ENCODE measurements around the gene BET1L.

The BET1L gene

GRCh38 chr11:236774-237767, 29.9 kb upstream of the BET1L start, which contains the start of gene PSMD13:
PSMD13 (plus strand) TSS chr11:236976; CDS start chr11:237050, 74 bp downstream.
- H3K4me3 ChIP-seq (ENCODE audit: low read depth, low read length): peak within 1 kb of the TSS; percentile 85
- TF ChIP-seq, protein P1, sequence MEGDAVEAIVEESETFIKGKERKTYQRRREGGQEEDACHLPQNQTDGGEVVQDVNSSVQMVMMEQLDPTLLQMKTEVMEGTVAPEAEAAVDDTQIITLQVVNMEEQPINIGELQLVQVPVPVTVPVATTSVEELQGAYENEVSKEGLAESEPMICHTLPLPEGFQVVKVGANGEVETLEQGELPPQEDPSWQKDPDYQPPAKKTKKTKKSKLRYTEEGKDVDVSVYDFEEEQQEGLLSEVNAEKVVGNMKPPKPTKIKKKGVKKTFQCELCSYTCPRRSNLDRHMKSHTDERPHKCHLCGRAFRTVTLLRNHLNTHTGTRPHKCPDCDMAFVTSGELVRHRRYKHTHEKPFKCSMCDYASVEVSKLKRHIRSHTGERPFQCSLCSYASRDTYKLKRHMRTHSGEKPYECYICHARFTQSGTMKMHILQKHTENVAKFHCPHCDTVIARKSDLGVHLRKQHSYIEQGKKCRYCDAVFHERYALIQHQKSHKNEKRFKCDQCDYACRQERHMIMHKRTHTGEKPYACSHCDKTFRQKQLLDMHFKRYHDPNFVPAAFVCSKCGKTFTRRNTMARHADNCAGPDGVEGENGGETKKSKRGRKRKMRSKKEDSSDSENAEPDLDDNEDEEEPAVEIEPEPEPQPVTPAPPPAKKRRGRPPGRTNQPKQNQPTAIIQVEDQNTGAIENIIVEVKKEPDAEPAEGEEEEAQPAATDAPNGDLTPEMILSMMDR (IDR thresholded peaks at IDR 0.05; ENCODE audit: borderline replicate concordance, insufficient read depth, low read depth, low read length): no peak

GRCh38 chr11:235997-236773, 29.0 kb upstream of the BET1L start, which contains the start of gene SIRT3:
SIRT3 (minus strand) TSS chr11:236342; CDS start chr11:236328, 14 bp downstream.
- TF ChIP-seq, protein P1 (IDR thresholded peaks at IDR 0.05; ENCODE audit: borderline replicate concordance, insufficient read depth, low read depth, low read length): no peak

DNA sequence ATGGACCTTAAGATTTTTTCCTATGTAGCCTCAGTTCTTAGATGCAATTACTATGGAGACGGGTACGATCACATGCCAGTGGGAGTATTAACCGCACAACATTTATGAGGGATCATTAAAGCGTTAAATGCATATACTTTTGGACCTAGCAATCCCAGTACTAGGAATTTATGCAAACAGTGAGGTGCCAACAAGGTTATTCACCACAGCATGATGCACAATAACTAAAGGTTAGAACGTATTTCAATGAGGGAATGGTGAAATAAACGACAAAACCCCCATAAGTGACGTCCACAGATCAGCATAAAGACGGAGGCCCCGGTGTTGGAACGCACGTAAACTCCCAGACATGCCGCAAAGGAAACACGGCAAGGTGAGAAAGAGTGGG, 28.4 kb upstream of the BET1L start:
- TF ChIP-seq, protein P1 (IDR thresholded peaks at IDR 0.05; ENCODE audit: borderline replicate concordance, insufficient read depth, low read depth, low read length): no peak
- H3K4me3 ChIP-seq (ENCODE audit: low read depth, low read length): peak overlapping the region; percentile 85

More at GRCh38 chr11:235997-236773, 29.0 kb upstream of the BET1L start, which contains the start of gene SIRT3:
- H3K4me3 ChIP-seq (ENCODE audit: low read depth, low read length): peak within 1 kb of the TSS; percentile 85

GRCh38 chr11:235180-235579, 28.0 kb upstream of the BET1L start:
- H3K4me3 ChIP-seq (ENCODE audit: low read depth, low read length): peak overlapping the region; percentile 85
- TF ChIP-seq, protein P1 (IDR thresholded peaks at IDR 0.05; ENCODE audit: borderline replicate concordance, insufficient read depth, low read depth, low read length): no peak

GRCh38 chr11:232783-233565, 25.8 kb upstream of the BET1L start:
- no peak overlapping the region for H3K4me3 ChIP-seq (ENCODE audit: low read depth, low read length)
- TF ChIP-seq, protein P1 (IDR thresholded peaks at IDR 0.05; ENCODE audit: borderline replicate concordance, insufficient read depth, low read depth, low read length): no peak

- TF ChIP-seq, protein P1 (IDR thresholded peaks at IDR 0.05; ENCODE audit: borderline replicate concordance, insufficient read depth, low read depth, low read length): no peak
Measured at GRCh38 chr11:230431-230830, 23.2 kb upstream of the BET1L start.

More at GRCh38 chr11:230431-230830, 23.2 kb upstream of the BET1L start:
- H3K4me3 ChIP-seq (ENCODE audit: low read depth, low read length): no peak overlapping the region

Data from GM12875 (cell line).